Fibroblast of lung (primary cell): ENCODE results near the gene LYSMD3. TPM values are rescaled to one million over a fixed set of nuclear protein-coding genes. Genes with fewer than 3 reads are reported as not detected.

Source experiments
- DNase-seq, 2 donors: peaks; one replicate each; pipeline versions ENCODE4 v3.0.0 to v3.0.0-alpha.2; 2010; ENCODE audit warnings: low read depth in 2 of 2
- H2AFZ ChIP-seq: 2 replicates; pipeline ENCODE4 v1.5.1; 2012; ENCODE audit warnings: low read length, control low read depth, inconsistent platforms
- H3K27ac ChIP-seq: 2 replicates; pipeline ENCODE4 v1.5.1; 2011; ENCODE audit warnings: low read length, control low read depth; ENCODE audit not compliant: insufficient read depth
- H3K27me3 ChIP-seq: 2 replicates; pipeline ENCODE4 v1.5.1; 2011; ENCODE audit warnings: mild to moderate bottlenecking, low read length; ENCODE audit not compliant: control insufficient read depth, insufficient read depth
- H3K36me3 ChIP-seq: 2 replicates; pipeline ENCODE4 v1.5.1; 2011; ENCODE audit warnings: low read length; ENCODE audit not compliant: control insufficient read depth, insufficient read depth
- H3K4me1 ChIP-seq: 2 replicates; pipeline ENCODE4 v1.5.1; 2011; ENCODE audit warnings: low read length; ENCODE audit not compliant: control insufficient read depth, insufficient read depth; ENCODE audit errors: extremely low read depth
- H3K4me2 ChIP-seq: 2 replicates; pipeline ENCODE4 v1.5.1; 2011; ENCODE audit warnings: low read length, control low read depth; ENCODE audit not compliant: insufficient read depth; ENCODE audit errors: extremely low read depth
- H3K4me3 ChIP-seq, 4 experiments: fragments of 200-600 bp in 1 of 4; sonication (generic) in 1 of 4; replicated peaks in 1 of 4; 2 replicates each; pipeline ENCODE4 v1.5.1; 2011 to 2016; ENCODE audit warnings: low read length in 4 of 4, low read depth in 3 of 4, mild to moderate bottlenecking in 3 of 4, control low read depth in 2 of 4, inconsistent platforms in 1 of 4, mixed read lengths in 1 of 4; ENCODE audit not compliant: insufficient read depth in 1 of 4; ENCODE audit errors: control extremely low read depth in 1 of 4
- H3K79me2 ChIP-seq: 2 replicates; pipeline ENCODE4 v1.5.1; 2012; ENCODE audit warnings: mild to moderate bottlenecking, low read length, inconsistent platforms; ENCODE audit not compliant: control insufficient read depth, insufficient read depth
- H3K9ac ChIP-seq: 2 replicates; pipeline ENCODE4 v1.5.1; 2011; ENCODE audit warnings: mild to moderate bottlenecking, low read length, control low read depth; ENCODE audit not compliant: insufficient read depth
- H3K9me3 ChIP-seq: 2 replicates; pipeline ENCODE4 v1.5.1; 2012; ENCODE audit warnings: low read depth, low read length; ENCODE audit not compliant: control insufficient read depth, insufficient read depth
- H4K20me1 ChIP-seq: 2 replicates; pipeline ENCODE4 v1.5.1; 2011; ENCODE audit warnings: low read length; ENCODE audit not compliant: control insufficient read depth, insufficient read depth; ENCODE audit errors: extremely low read depth
- CTCF ChIP-seq, 2 donors: IDR thresholded peaks in 1 of 2; conservative IDR thresholded peaks in 1 of 2; 1 replicate in 1 of 2; 2 replicates in 1 of 2; pipeline ENCODE4 v1.5.1; 2011 to 2012; ENCODE audit warnings: low read length in 2 of 2, control low read depth in 1 of 2, inconsistent platforms in 1 of 2, low read depth in 1 of 2, mild to moderate bottlenecking in 1 of 2
- EZH2 ChIP-seq: IDR thresholded peaks from 2 replicates; pipeline ENCODE4 v1.5.1; 2012; ENCODE audit warnings: low read length, control low read depth, mild to moderate bottlenecking; ENCODE audit errors: missing control alignments
- polyA plus RNA-seq, 2 donors: library from polyadenylated mRNA; depleted of rRNA in 1 of 2; stranded (reverse) in 1 of 2; unstranded in 1 of 2; fragments of >200 nt; gene quantifications; 2 replicates each; pipeline ENCODE4 v1.2.1, GENCODE V29; 2011 to 2012; ENCODE audit warnings: missing spikeins in 1 of 2
- total RNA-seq: library from RNA; depleted of rRNA; stranded (reverse); fragments of >200 nt; gene quantifications from 2 replicates; pipeline ENCODE4 v1.2.1, GENCODE V29; 2014

Gene LYSMD3
- total and polyA plus RNA-seq, 2 donors (not counting 1 experiment from before 2014, with no cell fraction given): 17.0 to 30.0 TPM

- no peaks in the 10 kb centered on the region for H3K36me3 ChIP-seq
- TF ChIP-seq CTCF (conservative IDR thresholded peaks at IDR 0.05 in 1 of 2, IDR thresholded peaks at IDR 0.05 in 1 of 2; ENCODE audit: low read depth in 1 of 2, low read length in 2 of 2): no peak
- TF ChIP-seq EZH2: no peak
- H2AFZ ChIP-seq: no peak overlapping the region
- no peak overlapping the region for H3K27ac ChIP-seq
- no peak overlapping the region for H3K4me2 ChIP-seq
- DNase-seq: no peak
- no peak overlapping the region for H3K9ac ChIP-seq
- no peak overlapping the region for H3K4me3 ChIP-seq
- no peaks in the 10 kb centered on the region for H3K79me2 ChIP-seq
- H3K9me3 ChIP-seq: no peaks in the 10 kb centered on the region
- H4K20me1 ChIP-seq: no peaks in the 10 kb centered on the region
- no peaks in the 10 kb centered on the region for H3K27me3 ChIP-seq
- no peaks in the 10 kb centered on the region for H3K4me1 ChIP-seq
These were observed 46.2 kb downstream of the LYSMD3 start for GRCh38 chr5:90483206-90483605.

DNA sequence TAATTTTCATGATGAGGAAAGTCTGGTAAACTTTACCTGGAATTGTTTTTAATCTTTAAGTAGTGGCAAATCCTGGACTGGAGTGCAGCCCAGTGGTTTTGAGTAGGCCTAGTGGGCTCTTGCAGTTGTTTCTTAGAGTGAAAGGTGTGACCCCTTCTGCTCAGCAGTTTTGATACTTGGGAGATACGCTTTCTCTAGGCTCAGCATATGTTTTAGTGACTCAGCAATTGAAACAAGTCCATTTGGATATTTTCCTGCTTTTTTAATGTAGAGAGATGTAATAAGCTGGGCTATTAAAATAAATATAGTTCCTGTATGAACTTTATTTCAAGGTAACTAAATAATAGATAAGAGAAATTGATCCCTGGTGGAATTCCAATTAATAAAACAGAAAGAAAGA, 48.7 kb downstream of the LYSMD3 start:
- H3K4me1 ChIP-seq: no peaks in the 10 kb centered on the region
- no peaks in the 10 kb centered on the region for H3K36me3 ChIP-seq
- no peaks in the 10 kb centered on the region for H3K27me3 ChIP-seq
- peak; percentile 15 to 42 for DNase-seq
- no peaks in the 10 kb centered on the region for H4K20me1 ChIP-seq
- no peaks in the 10 kb centered on the region for H3K9me3 ChIP-seq
- H3K9ac ChIP-seq: no peak overlapping the region
- no peak overlapping the region for H3K4me2 ChIP-seq
- TF ChIP-seq CTCF (conservative IDR thresholded peaks at IDR 0.05 in 1 of 2, IDR thresholded peaks at IDR 0.05 in 1 of 2; ENCODE audit: low read depth in 1 of 2, low read length in 2 of 2): no peak
- no peak for TF ChIP-seq EZH2
- H2AFZ ChIP-seq: no peak overlapping the region
- no peak overlapping the region for H3K27ac ChIP-seq
- no peaks in the 10 kb centered on the region for H3K79me2 ChIP-seq
- no peak overlapping the region for H3K4me3 ChIP-seq

- H3K27ac ChIP-seq: no peak overlapping the region
- no peaks in the 10 kb centered on the region for H3K79me2 ChIP-seq
- no peaks in the 10 kb centered on the region for H4K20me1 ChIP-seq
- DNase-seq: peak in 1 of 2 donors; percentile 55
- no peak overlapping the region for H3K9ac ChIP-seq
- H3K4me2 ChIP-seq: peak overlapping the region; percentile 27
- no peak overlapping the region for H2AFZ ChIP-seq
- H3K4me3 ChIP-seq: no peak overlapping the region
- no peaks in the 10 kb centered on the region for H3K27me3 ChIP-seq
- no peak for TF ChIP-seq CTCF (conservative IDR thresholded peaks at IDR 0.05 in 1 of 2, IDR thresholded peaks at IDR 0.05 in 1 of 2; ENCODE audit: low read depth in 1 of 2, low read length in 2 of 2)
- TF ChIP-seq EZH2: no peak
- H3K4me1 ChIP-seq: no peaks in the 10 kb centered on the region
- no peaks in the 10 kb centered on the region for H3K36me3 ChIP-seq
- H3K9me3 ChIP-seq: no peaks in the 10 kb centered on the region
These were observed 49.6 kb downstream of the LYSMD3 start for GRCh38 chr5:90479611-90480385.
